ENCODE results near the gene CDKAL1.
"Not testable (repeated sequence)": the region's sequence is repeated elsewhere in the genome, so short reads cannot be mapped to it uniquely, and the experiment has no call there.

Gene CDKAL1

GRCh38 chr6:21254460-21254859 is 720.2 kb downstream of the CDKAL1 start:
- not testable (repeated sequence) for DNase-seq (ENCODE audit: low read depth in 2 of 2)

DNA sequence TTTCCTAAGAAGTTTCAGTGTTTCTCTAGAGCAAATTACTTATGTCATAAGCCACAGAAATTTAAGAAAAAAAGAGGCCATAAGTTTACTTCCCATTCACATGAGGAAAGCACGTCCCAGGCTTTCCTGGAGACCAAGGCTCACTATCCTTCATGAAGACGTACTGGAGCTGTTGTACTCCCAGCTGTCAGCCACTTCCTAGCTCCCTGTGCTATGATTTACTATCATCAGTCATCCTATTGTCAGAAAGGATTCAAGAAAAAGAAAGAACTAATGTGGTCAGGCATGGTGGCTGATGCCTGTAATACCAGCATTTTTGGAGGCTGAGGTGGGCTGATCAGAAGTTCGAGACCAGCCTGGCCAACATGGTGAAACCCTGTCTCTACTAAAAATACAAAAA is 721.9 kb downstream of the CDKAL1 start:
- no peak for DNase-seq (ENCODE audit: low read depth in 2 of 2)

- no peak for DNase-seq (ENCODE audit: low read depth in 2 of 2)
Measured at GRCh38 chr6:21257125-21257524, 722.9 kb downstream of the CDKAL1 start.

DNA sequence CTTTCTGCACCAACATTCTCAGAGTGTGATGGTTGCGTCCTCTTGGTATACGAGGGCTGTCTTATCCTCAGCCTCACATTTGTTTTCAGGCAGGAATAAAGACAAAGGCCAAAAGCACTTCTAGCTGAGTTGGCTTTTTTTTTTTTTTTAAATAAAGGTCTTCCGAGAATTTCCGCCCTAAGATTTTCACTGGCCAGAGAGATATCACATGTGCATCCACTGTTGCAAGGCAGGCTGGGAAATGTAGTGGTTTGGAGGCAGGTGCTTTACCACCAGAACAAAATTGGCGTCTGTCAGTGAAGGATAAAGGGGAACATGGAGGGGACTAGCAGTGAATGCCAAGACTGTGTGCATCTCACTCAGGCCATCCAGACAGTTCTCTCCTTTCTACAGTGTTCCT is 724.4 kb downstream of the CDKAL1 start:
- DNase-seq (ENCODE audit: low read depth in 2 of 2) = no peak

GRCh38 chr6:21259660-21260059 is 725.4 kb downstream of the CDKAL1 start:
- no peak for DNase-seq (ENCODE audit: low read depth in 2 of 2)

GRCh38 chr6:21262504-21262903 is 728.2 kb downstream of the CDKAL1 start:
- no peak for DNase-seq (ENCODE audit: low read depth in 2 of 2)

DNA sequence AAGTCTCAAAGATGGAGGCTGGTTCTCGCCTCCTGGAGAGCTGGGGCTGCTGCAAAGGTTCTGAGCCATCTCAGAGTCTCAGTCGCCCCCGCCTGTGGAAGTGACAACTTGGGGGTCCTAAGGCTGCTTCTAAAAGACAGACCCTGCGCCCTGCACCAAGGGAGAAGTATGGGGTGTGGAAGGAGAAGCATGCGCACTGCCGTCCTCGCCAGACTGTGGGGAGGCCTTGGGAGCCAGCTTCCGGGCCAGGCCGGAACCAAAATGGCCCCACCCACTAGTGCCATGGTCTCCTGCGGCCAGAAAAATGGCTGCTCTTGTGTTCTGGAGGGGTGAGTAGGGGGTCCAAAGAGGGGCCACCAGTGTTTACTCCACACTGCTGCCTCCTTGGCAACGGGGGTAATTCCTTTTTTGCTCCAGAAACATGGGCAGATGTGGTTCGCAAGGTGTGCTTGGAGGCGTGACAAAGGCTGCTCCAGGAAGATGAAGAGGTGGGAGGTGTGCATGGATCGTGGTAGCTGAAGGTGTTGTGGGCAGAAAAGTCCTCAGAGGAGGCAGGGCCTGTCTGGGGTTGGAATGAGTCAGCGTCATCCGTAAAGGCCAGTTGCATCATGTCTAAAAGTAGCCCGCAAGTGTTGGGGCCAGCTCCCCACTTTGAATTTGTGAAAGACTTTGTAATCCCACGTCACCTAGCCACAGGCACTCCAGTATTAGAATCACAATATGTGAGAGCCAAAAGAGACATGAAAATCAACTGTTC is 729.5 kb downstream of the CDKAL1 start:
- DNase-seq (ENCODE audit: low read depth in 2 of 2) = no peak

DNA sequence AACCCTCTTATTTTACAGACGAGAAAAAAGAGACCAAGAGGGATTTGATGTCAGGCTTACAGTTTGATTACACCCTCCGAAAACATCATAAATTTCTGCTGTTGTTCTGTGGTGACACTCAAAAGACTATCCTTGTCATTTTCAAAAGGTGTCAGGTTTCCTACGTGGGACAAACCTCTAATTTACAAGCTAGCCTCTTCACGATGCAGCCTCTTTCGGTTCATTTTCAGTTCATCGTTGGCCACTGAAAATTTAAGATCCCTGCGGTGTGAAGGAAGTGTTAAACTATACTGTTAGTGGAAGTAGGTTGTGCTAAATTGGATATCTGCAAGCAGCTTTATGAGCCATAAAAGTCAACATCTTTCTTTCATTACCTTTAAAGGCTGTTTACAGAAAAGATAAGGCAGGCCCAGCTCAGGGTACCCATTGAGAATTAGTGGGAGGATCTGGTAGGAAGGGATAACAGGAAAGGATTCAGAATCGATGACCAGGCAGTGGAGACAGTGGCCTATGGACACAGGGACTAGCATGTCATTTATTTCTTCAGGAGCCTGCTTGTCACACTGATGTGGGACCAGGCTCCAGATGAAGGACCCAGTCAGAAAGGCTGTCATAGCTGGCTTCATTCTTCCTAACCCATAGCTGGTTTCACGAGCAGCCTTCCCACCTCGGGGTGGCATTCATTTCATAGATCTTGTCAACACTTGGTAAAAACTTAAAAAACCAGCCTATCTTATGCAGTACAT is 730.2 kb downstream of the CDKAL1 start:
- no peak for DNase-seq (ENCODE audit: low read depth in 2 of 2)

- no peak for DNase-seq (ENCODE audit: low read depth in 2 of 2)
Measured at GRCh38 chr6:21265034-21265729, 730.9 kb downstream of the CDKAL1 start.

DNA sequence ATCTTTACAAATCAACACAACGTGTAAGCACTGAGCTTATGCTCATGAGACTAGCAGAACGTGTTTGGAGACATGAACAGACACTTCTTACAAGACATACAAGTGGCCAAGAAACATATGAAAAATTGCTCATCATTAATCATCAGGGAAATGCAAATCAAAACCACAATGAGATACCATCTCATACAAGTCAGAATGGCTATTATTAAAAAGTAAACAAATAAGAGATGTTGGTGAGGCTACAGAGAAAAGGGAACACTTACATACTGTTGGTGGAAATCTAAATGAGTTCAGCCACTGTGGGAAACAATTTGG is 731.4 kb downstream of the CDKAL1 start:
- no peak for DNase-seq (ENCODE audit: low read depth in 2 of 2)

DNA sequence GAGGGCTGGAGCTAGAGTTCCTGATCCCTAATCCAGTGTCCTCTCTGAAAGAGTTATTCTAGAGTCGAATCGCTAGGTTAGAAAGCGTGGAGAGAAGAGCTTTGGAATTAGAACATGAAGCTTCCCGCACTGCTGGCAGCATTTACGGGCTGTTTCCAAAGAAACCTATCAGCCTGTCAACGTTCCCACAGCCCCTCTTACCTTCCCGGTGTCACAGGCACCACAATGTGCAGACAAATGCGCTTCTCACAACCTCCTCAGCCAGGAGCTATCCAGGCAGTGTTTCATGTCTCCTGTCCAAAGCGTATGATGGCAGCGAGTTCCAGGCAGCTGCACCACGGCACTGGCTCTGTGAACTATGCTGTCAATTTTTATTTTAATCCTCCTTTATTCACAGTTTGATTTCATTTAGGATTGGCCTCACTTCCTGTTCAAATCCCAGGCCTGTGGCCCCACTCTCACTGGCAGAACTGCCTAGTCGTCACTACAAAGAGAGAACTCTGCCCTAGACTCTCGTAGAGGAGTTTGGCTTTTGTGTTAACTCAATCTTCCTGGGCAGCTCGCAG is 736.5 kb downstream of the CDKAL1 start:
- DNase-seq (ENCODE audit: low read depth in 2 of 2) = no peak

DNA sequence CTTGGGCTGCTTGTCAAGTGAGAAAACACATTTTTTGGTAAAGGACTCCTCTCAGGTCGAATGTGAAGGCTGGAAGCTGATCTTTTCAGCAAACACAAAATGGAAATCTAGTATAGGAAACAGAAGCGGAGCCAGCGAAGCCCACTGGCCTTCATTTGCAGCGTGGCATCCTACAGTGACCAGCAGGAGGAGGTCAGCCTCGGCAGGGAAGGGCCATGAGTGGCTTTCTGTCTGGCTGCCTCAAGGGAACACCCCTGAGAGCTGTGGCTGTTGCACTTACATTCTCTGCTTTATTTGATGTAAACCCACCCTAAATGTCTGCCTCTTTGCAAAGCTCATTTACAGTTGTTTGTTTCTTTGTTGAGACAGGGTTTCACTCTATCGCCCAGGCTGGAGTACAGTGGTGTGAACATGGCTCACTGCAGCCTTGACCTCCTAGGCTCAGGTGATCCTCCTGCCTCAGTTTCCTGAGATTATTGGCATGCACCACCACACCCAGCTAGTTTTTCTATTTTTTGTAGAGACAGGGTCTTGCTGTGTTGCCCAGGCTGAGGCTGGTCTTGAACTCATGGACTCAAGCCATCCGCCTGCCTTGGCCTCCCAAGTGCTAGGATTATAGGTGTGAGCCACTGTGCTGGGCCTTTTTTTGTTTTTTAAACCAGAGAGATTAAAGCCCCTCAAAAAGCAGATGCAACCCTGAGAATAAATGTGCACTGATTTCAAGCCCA is 737.3 kb downstream of the CDKAL1 start:
- no peak for DNase-seq (ENCODE audit: low read depth in 2 of 2)

- no peak for DNase-seq (ENCODE audit: low read depth in 2 of 2)
Measured at GRCh38 chr6:21273451-21273850, 739.2 kb downstream of the CDKAL1 start.

- DNase-seq (ENCODE audit: low read depth in 2 of 2) = no peak
Measured at GRCh38 chr6:21274851-21275250, 740.6 kb downstream of the CDKAL1 start.

DNA sequence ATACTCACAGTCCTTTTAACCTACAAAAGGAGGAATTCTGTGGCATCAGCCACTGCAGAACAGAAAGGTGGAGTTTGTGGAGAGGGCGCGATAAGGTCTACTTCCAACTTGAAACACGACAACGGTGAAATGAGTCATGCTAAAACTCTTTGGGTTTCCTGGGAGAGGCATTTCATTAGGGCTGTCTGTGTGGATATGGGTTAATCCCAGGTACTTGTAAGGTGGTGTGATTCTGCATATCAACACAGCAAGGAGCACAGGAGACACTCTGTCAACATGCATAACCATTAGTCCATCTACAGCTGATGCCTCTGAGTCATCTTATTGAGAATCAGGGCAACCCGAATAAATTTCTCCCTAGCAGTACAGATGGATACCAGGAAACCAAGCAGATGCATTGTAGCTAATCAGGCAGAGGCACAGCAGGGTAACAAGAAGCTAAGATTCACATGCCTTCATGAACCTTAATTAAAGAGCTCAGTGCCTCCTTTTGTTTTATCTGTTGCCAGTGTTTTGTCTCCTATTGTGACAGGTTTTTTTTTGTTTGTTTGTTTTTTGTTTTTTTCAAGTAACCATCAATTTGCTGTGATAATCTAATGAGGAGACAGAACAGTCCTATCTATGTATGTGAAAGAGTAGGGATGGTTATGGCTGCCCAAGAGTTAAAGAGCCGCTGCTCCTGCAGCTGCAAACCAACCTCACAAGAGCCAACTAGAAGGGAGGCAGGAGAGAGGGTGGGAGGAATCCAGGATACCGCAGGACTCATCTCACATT is 743.5 kb downstream of the CDKAL1 start:
- no peak for DNase-seq (ENCODE audit: low read depth in 2 of 2)

- no peak for DNase-seq (ENCODE audit: low read depth in 2 of 2)
Measured at GRCh38 chr6:21278375-21278745, 744.1 kb downstream of the CDKAL1 start.

DNA sequence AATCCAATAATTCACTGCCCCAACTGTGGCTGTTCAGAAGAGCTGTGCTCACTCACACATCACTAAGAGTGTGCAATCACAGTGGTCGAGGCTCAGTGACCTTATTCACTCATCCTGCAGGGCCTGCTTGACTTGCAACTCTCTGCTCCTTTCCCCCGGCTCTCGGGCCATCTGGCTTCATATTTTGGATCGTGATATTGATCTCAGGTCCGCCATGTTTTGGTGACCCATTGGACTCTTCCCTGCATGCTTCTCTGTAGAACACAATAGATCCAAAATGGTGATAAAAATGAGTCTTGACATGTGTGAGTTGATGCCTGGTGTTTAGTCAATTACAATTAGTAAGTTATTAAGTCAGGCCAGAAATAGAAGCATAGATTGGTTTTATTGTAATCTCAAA is 745.4 kb downstream of the CDKAL1 start:
- no peak for DNase-seq (ENCODE audit: low read depth in 2 of 2)

DNA sequence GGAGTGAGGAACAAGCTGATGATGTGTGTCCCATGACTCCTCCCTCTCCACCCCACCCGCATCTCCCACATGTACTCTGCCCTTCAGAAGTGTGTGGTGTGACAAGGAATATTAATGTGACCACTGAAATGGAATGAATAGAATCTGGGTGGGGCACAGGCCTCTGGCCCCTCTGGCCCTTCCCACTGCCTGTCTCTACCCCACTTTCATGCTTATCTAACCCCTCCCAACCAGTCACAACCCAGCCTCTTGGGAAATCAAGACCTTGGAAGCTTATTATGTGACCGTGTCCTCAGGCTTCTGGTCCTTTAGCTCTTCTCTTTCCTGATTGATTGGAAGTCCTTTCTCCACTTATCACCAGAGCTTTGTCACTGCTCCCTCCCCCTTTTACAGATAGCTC is 747.1 kb downstream of the CDKAL1 start:
- no peak for DNase-seq (ENCODE audit: low read depth in 2 of 2)
